GM18867 (cell line): Measurements from ENCODE around the gene GRHL1.
"Not testable (repeated sequence)": the region's sequence is repeated elsewhere in the genome, so short reads cannot be mapped to it uniquely, and the experiment has no call there.

Experiments
- ATAC-seq: cut with Tn5 transposase; IDR thresholded peaks from one replicate; pipeline ENCODE4 v1.9.1; 2021; ENCODE audit warnings: mild to moderate bottlenecking, moderate library complexity; ENCODE audit not compliant: unreplicated experiment

Gene GRHL1

DNA sequence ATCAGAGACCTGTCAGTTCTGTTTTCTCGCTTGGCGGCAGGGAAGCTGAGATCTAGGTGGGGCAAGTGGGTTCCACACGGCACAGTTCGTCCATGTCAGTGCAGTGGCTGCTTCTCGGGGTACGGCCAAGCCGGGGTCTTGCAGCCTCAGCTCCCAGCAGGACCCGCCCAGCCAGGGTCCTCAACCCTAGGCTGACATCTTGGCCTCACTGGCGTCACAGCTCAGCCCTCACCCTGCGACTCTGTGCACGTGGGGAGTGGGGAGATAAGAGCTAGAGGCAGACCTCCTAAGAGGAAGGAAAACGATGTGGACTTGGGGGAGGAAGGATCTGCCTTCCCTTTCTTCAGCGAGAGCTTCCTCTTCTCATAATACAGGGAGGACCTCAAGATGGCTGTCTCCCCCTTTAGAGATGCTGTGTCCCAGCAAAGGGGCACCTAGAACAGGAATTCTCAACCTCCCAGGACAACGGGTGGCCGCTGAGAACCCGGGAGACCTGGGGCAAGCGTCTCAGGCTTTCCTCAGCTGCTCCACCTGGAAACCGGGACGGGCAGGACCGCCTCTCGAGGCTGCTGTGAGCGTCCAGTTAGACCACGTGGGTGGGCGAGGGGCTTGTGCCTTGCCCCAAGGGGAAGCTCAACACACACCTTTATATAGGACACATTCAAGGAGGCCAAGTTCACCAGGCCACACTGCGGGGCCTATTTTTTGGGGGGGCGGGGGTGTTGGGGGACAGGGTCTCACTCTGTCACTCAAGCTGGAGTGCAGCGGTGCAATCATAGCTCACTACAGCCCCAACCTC, 68.3 kb downstream of the GRHL1 start:
- ATAC-seq, result no peak

- no peak for ATAC-seq
Observed at GRCh38 chr2:10022041-10022421, 70.5 kb downstream of the GRHL1 start.

- no peak for ATAC-seq
Observed at GRCh38 chr2:10022445-10022844, 71.0 kb downstream of the GRHL1 start.

GRCh38 chr2:10022966-10023662, 71.6 kb downstream of the GRHL1 start:
- no peak for ATAC-seq

GRCh38 chr2:10026940-10027569, 75.6 kb downstream of the GRHL1 start:
- ATAC-seq, result no peak

- no peak for ATAC-seq
Observed at GRCh38 chr2:10027660-10028330, 76.3 kb downstream of the GRHL1 start.

DNA sequence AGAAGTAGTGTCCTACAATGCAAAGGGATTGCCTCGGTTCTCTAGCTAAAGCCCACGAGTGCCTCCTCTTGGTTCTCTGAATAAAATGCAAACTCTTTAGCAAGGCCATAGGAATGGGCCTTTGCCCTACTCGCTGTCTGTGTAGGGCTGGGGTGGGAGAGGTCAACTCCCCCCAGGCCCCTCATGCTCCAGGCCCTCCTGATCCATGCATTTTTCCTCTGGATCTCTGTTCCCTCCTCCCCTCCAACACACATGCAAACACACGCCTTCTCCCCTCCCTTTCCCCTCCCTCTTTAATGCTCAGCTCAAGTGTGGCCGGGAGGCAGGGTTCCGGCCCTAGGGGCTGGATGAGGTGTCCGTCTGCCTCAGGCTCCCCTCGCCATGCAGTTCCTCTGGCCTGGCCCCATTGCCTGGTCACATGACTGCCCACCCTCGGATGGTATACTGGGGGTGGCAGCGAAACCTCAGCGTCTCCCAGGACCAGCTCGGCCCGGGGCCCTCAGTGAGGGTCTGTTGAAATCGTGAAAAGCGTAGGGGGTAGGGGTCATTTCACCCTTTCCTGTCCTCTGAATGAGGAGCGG, 77.0 kb downstream of the GRHL1 start:
- no peak for ATAC-seq

- ATAC-seq, result no peak
Observed at GRCh38 chr2:10028988-10029874, 77.7 kb downstream of the GRHL1 start.

DNA sequence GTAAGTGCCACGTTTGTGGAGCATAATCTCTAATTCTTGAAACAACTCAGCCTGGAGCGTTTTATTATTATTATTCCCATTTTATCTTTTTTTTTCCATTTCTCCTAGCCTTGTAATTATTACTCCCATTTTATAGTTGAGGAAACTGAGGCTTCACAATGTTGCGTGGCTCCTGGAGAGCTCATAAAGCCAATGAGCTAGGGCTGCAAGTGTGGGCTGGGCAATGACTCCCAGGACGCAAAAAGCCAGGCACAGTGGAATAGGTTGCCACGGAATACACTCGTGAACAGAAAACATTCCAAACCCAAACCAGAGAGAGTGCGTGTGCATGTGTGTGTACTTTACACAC, 78.4 kb downstream of the GRHL1 start:
- no peak for ATAC-seq

- ATAC-seq, result no peak
Observed at GRCh38 chr2:10030311-10030736, 78.8 kb downstream of the GRHL1 start.

- ATAC-seq, result not testable (repeated sequence)
Observed at GRCh38 chr2:10030798-10031197, 79.3 kb downstream of the GRHL1 start.

DNA sequence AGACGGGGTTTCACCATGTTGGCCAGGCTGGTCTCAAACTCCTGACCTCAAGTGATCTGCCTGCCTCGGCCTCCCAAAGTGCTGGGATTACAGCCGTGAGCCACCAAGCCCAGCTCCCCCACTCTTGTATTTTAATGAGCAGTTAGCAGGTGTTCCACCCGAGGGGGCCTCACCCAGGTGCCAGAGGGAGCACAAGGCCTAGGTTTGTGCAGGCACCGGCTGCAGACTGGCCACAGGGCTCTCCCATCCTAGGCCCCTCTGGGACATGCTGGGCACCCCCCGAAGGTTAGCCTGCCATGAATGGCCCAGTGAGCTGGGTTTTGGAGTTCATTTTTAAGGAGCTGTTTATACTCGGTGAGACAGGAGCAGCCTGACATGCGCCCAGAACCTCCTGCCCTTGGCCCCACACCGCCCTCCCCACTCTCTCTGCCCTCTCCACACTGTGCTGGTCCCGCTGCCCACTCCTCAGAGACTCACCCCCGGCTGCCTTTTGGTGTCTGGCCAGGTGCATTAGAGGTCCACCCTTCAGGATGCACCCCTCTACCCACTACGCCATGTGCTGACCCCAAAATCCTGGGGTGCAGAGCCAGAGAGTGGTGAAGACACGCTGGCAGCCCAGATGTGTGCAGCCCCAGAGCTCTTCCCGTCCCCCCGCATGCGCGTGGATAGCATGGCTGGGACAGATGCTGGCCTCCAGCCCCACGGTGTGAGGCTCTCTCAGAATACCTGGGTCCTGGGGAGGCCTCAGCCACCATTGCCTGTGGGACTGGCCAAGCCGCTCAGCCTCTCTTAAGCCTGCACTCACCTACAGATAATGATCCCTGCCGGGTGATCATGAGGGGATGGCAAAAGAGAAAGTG, 80.6 kb downstream of the GRHL1 start:
- ATAC-seq, result no peak

GRCh38 chr2:10032746-10033105, 81.2 kb downstream of the GRHL1 start:
- ATAC-seq, result no peak

DNA sequence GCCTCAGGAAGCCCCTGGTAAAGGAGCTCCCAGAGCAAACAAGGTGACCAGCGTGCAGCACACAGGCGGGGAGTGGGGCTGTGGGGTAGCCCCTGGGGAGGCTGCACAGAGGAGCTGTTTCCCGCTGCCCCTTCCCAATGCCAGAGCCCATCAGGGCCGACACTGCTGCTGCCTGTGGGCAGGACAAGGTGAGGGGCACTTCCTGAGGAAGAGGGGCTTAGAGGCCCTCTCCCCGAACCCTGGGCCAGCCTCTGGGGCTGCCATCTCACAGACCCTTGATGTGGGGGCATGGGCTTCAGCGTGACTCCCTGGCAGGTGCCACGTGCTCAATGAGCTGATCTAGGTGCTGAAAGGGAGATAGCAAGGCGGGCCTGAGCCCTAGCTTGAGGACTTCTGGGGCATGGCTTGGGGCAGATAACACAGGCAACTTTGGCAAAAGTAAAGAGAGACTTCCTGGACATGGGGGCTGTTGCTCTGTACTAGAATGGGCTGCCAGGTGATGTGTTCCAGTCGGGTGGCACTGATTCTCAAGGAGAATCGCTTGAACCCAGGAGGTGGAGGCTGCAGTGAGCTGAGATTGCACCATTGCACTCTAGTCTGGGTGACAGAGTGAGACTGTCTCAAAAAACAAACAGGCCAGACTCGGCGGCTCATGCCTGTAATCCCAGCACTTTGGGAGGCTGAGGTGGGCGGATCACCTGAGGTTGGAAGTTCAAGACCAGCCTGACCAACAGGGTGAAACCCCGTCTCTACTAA, 81.9 kb downstream of the GRHL1 start:
- no peak for ATAC-seq

DNA sequence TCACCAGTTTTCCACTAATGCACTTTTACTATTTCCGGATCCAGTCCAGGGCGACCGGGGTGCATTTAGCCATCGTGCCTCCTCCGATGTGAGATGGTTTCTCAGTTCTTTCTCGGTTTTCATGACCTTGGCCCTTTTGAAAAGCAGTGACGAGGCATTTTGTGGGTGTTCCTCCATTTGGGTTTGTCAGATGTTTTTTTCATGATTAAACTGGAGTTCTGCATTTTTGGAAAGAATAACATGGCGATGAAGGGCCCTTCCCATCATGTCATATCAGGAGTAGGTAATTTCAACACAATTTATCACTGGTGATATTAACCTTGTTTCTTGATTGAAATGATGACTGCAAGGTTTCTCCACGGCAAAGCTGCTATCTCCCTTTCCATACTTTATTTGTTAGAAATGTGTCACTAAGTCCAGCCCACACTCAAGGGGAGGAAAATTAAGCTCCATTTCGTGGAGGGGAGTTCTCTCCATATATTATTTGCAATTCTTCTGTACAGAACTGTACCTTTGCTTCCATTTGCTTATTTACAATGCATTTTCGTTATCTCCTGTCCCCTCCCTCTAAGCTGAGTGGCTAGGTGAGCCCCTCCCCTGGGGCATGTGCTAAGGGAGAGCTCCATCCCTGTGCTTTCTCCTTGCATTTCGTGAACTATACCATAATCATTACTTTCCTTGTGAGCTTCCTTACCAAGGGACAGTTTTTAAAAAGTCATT, 83.0 kb downstream of the GRHL1 start:
- no peak for ATAC-seq

DNA sequence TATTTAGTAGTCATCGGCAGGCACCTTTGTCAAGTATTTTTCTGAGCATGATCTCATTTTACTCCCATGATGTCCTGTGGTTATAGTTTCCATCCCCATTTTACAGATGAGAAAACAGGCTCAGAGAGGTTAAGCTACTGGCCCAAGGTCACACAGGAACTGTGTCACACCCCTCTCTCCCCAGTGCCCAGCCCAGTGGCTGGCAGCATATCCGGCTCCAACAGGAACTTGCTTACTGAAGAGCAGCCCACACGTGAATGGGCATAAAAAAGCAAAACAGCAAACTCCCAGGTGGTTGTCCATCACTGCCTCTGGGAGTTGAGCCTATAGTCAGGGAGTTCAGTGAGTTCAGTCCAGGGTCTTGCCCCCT, 83.5 kb downstream of the GRHL1 start:
- no peak for ATAC-seq

- no peak for ATAC-seq
Observed at GRCh38 chr2:10035633-10036032, 84.1 kb downstream of the GRHL1 start.
